HG03469 (cell line): Measurements from ENCODE around the gene MARCHF2.
"Not testable (repeated sequence)": the region's sequence is repeated elsewhere in the genome, so short reads cannot be mapped to it uniquely, and the experiment has no call there.

Experiments
- ATAC-seq: cut with Tn5 transposase; IDR thresholded peaks from one replicate; pipeline ENCODE4 v1.9.1; 2021; ENCODE audit warnings: mild to moderate bottlenecking, moderate library complexity, moderate number of reproducible peaks; ENCODE audit not compliant: unreplicated experiment

Gene MARCHF2

GRCh38 chr19:8412783-8413628 is at the start of gene MARCHF2:
MARCHF2 (plus strand) TSS chr19:8413305; CDS start chr19:8421841, 8,536 bp downstream.
- peak; percentile 94 for ATAC-seq

GRCh38 chr19:8363803-8364771 is 49.0 kb upstream of the MARCHF2 start, which contains the start of gene ANGPTL4:
ANGPTL4 (plus strand) TSS chr19:8364155; CDS start chr19:8364322, 167 bp downstream.
- ATAC-seq = no peak

- ATAC-seq = no peak
Measured at GRCh38 chr19:8366121-8366581, 47.0 kb upstream of the MARCHF2 start.

GRCh38 chr19:8366961-8367326 is 46.2 kb upstream of the MARCHF2 start:
- no peak for ATAC-seq

GRCh38 chr19:8367327-8368001 is 45.6 kb upstream of the MARCHF2 start:
- no peak for ATAC-seq

- ATAC-seq = no peak
Measured at GRCh38 chr19:8370176-8371010, 42.7 kb upstream of the MARCHF2 start.

GRCh38 chr19:8371011-8371804 is 41.9 kb upstream of the MARCHF2 start:
- ATAC-seq = no peak

GRCh38 chr19:8373867-8374813 is 39.0 kb upstream of the MARCHF2 start:
- no peak for ATAC-seq

- not testable (repeated sequence) for ATAC-seq
Measured at GRCh38 chr19:8375766-8376165, 37.3 kb upstream of the MARCHF2 start.

GRCh38 chr19:8376373-8376974 is 36.6 kb upstream of the MARCHF2 start:
- not testable (repeated sequence) for ATAC-seq

GRCh38 chr19:8377598-8377997 is 35.5 kb upstream of the MARCHF2 start:
- no peak for ATAC-seq

- not testable (repeated sequence) for ATAC-seq
Measured at GRCh38 chr19:8379156-8379891, 33.8 kb upstream of the MARCHF2 start.

- not testable (repeated sequence) for ATAC-seq
Measured at GRCh38 chr19:8384569-8384968, 28.5 kb upstream of the MARCHF2 start.

GRCh38 chr19:8385103-8385502 is 28.0 kb upstream of the MARCHF2 start:
- not testable (repeated sequence) for ATAC-seq

- ATAC-seq = not testable (repeated sequence)
Measured at GRCh38 chr19:8385566-8385965, 27.5 kb upstream of the MARCHF2 start.

- not testable (repeated sequence) for ATAC-seq
Measured at GRCh38 chr19:8386419-8386818, 26.7 kb upstream of the MARCHF2 start.

- no peak for ATAC-seq
Measured at GRCh38 chr19:8386990-8387389, 26.1 kb upstream of the MARCHF2 start.
